Sciatic nerve (tissue), 2 donors: ENCODE measurements around the gene LAMP1. TPM values are rescaled to one million over a fixed set of nuclear protein-coding genes. Genes with fewer than 3 reads are reported as not detected.
"Not testable (repeated sequence)": the region's sequence is repeated elsewhere in the genome, so short reads cannot be mapped to it uniquely, and the experiment has no call there.

Experiments used
- ATAC-seq: fragments of 200-7000 bp; cut with Tn5 transposase; one replicate; pipeline ENCODE4 v1.9.1; 2020; ENCODE audit warnings: mild to moderate bottlenecking, moderate library complexity
- DNase-seq: peaks from one replicate; pipeline ENCODE4 v3.0.0-alpha.2; 2020; ENCODE audit warnings: low spot score
- intact Hi-C: fragments of 100-400 bp; cut with DNase I; formaldehyde crosslinking; loops from one replicate; pipeline ENCODE4 v1.14.2; 2022
- total RNA-seq: library from RNA; stranded (reverse); fragmentation: NEBNext Ultra II Directional; extraction: Animal tissue kit (Norgen Biotek cat#: 25700); gene quantifications from one replicate; pipeline ENCODE4 v1.2.1, GENCODE V29; 2021
- donor health status: DM: no; HTN: no; CAD: no.
- donor health status: DM: no; HTN: no; CAD: no.

Gene LAMP1
- total RNA-seq, 1 donor from 2014 or later, result 183 TPM

DNA sequence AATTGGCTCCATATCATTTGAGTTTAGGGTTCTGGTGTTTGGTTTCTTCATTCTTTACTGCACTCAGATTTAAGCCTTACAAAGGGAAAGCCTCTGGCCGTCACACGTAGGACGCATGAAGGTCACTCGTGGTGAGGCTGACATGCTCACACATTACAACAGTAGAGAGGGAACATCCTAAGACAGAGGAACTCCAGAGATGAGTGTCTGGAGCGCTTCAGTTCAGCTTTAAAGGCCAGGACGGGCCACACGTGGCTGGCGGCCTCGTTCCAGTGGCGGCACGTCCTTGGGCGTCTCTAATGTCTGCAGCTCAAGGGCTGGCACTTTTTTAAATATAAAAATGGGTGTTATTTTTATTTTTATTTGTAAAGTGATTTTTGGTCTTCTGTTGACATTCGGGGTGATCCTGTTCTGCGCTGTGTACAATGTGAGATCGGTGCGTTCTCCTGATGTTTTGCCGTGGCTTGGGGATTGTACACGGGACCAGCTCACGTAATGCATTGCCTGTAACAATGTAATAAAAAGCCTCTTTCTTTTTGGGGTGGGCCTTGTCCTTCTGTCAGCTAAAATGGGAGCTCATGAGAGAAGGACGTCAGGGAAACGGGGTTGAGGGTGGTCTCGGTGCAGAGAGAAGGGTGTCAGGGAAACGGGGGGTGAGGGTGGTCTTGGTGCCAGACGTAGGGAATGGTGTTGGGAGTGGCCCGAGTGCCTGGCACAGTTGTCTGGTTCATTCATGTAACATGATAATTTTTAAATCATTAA lies 26.0 kb downstream of the LAMP1 start:
- intact Hi-C loops, result no loop called here
- DNase-seq (no peak), ATAC-seq (no peak)

DNA sequence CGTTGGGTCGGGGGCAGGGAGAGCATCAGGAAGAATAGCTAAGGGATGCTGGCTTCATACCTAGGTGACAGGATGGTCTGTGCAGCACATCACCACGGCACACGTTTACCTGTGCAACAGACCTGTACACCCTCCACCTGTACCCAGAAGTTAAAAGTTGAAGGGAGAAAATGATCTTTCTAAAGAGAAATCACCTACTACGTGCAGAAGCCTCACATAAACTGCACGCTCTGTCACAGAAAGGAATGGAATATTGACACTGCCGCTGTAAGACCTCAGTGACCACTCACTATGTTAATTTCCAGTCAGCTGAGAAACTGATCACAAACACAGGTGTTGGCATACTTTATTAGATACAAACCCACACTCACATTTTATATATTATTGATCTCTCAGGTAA lies 26.8 kb downstream of the LAMP1 start:
- DNase-seq, result no peak
- intact Hi-C loops, result no loop called here
- no peak for ATAC-seq

DNA sequence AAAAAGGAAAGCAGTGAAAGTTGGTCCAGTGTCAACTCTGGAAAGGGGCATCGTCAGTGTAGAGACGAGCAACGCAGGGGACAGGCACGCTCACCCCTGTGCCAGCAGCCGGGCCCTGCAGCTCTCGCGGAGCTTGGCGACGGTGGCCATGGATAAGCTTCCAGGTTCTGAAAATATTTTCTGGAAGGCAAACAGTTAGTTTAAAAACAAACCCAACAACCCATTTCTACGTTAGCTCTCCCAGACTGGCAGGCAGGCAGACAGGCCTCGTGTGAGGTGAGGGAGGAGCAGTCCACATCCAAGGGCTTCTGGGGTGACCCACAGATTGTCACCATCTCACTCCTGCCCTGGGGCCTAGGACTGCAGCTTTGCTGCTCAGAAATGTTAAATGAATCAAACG lies 27.4 kb downstream of the LAMP1 start:
- intact Hi-C loops, result no loop called here
- DNase-seq, result no peak
- ATAC-seq, result no peak

DNA sequence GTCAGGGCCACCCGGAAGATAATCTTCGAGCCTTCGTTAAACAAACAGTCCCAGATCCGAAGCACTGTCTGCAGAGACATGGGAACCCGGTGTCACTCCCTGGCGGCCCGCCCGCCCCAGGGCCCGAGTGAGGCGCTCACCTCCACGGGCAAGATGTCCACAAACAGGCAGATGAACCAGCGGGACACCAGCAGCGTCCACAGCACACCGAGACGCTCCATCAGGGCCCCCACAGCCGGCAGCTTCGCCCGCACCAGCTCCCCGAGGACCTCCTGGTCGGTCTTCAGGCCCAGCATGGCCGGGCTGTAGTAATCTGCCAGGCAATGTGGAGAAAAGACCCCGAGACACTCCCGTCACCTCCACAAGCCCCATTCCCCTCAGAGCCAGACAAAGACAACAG lies 28.7 kb downstream of the LAMP1 start:
- intact Hi-C loops, result no loop called here
- ATAC-seq (no peak), DNase-seq (no peak)

DNA sequence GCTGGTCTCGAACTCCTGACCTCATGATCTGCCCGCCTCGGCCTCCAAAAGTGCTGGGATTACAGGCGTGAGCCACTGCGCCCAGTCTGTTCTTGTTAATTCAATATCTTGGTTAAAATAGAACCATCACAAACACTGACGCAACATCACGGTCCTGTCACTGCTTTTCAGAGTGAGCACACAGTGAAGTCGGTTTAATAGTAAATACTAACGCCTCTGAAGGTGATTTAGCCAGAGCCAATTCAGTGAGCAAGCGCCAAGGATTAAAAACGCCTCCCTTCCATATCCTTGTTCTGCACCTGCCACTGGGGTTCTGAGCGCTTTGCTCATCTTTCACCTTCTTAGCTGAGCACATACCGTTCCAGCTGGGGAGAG lies 30.3 kb downstream of the LAMP1 start:
- DNase-seq (no peak), ATAC-seq (no peak)
- intact Hi-C loops, result no loop called here

DNA sequence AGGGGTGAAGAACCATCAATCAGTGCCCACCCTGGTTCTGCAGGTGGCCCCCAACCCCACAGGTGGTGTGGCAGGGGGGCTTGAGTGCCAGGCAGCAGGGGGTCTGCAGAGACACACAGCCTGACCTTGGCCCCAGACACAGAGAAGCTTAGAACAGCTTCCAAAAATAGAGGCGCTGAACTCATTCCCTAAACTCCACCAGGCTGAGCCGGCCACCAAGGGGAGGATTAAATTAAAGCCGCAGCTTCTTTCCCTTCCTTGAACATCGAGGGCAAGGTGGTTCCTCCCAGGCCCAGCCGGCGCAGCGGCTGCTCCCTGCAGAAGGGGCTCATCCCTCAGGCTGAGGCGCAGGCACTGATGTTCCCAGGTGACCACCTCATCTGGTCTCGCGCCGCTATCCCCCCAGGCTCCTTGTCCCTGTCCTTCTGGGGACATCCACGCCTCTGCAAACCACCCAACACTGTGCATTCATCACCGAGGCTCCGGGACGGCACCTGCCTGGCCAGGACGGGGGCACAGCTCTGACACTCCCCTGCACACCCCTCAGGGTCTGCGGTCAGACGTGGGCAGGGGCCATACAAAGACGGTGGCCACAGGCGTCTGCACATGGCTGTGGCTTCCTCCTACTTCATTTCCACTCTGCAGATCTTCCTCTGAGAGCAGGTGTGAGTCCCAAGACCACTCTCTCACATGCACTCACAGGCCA lies 30.9 kb downstream of the LAMP1 start:
- intact Hi-C loops, result no loop called here
- no peak for ATAC-seq
- DNase-seq, result no peak

DNA sequence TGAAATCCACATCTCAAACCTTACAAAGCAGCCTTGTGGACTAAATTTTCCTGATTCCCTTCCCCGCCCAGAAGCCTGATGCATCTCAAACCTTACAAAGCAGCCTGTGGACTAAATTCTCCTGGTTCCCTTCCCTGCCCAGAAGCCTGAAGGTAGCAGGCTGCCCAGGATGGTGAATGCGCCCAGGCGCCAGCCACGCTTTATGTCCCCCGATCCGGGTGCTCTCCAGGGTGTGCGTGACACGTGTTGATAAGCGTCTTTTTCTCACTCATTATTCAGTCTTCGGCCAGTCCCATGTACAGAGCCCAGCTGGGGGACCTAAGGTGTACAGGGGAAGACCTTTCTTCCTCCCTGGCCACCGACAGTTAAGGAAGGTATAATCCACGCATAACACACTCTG lies 31.8 kb downstream of the LAMP1 start:
- intact Hi-C loops, result no loop called here
- no peak for DNase-seq
- no peak for ATAC-seq

DNA sequence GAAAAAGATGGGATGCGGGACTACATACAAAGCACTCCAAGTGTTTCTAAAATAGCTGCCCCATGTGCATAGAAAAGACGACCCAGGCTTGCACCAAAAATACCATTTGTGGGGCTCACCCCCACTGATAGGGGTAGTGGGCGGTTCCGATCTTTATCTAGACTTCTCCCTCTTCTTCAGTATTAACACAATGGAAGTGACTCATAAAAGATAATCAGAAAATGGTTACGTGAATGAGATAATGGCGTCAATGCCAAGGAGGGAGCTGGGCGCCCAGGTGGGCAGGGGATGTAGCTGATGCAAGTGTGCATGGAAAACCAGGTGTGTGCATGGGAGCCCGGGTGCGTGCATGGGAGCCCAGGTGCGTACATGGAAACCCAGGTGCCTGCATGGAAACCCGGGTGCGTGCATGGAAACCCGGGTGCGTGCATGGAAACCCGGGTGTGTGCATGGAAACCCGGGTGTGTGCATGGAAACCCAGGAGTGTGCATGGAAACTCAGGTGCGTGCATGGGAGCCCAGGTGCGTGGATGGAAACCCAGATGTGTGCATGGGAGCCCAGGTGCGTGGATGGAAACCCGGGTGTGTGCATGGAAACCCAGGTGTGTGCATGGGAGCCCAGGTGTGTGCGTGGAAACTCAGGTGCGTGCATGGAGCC lies 32.7 kb downstream of the LAMP1 start:
- intact Hi-C loops, result no loop called here
- DNase-seq (no peak), ATAC-seq (no peak)

DNA sequence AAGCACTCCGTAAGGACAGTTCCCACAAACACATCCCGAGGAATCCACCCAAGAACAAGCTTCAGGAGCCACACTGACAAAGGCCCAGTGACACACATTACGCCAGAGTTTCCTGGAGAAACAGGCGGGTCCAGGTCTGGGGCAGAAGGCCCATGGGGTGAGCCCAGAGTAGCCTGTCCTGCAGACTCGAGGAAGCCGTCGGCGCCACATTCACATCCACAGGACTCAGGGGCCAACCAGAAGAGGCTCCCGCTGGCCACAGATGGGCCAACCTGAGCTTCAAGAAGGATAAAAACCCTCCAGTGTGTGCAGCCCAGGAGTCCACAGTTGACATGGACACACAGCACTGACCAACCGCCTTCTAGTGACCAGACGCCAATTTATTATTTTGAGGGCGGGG lies 35.6 kb downstream of the LAMP1 start:
- DNase-seq, result no peak
- intact Hi-C loops, result no loop called here
- ATAC-seq, result no peak

DNA sequence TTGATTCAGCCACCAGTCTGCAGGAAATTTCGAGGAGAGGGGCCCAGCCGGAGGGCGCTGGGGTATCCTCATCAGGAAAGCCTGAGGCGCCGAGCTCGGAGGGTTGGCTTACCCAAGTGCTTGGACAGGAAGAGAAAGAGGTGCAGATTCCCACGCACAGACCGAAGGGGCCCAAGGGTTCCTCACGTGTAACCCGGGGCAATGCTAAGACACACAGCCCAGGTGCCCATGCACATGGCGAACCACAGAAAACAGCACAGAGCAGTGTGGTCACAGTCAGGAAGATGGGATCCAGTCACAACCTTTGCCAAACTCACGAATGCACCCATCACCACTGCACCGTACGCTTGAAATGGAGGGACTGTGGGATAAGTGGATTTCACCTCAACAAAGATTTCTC lies 36.0 kb downstream of the LAMP1 start:
- ATAC-seq, result no peak
- intact Hi-C loops, result no loop called here
- no peak for DNase-seq

DNA sequence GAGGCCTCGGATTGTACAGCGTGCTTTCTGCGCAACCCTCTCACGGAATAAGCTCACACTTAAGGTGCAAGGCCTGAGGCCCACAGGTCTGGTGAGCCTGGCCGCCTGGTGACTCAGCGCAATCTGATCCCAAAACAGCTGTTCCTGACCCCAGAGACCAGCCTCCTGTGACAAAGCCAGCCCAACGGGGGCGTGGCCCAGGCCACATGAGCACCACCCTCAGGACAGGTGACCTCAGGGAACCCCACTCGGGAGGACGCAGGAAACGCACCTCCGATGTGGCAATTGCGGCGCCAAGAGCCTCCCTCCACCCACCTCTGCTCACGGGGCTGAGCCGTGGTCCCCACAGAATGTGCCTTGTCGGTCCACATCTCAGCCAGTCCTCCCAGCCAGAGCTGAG lies 40.5 kb downstream of the LAMP1 start:
- no peak for DNase-seq
- intact Hi-C loops, result no loop called here
- no peak for ATAC-seq

DNA sequence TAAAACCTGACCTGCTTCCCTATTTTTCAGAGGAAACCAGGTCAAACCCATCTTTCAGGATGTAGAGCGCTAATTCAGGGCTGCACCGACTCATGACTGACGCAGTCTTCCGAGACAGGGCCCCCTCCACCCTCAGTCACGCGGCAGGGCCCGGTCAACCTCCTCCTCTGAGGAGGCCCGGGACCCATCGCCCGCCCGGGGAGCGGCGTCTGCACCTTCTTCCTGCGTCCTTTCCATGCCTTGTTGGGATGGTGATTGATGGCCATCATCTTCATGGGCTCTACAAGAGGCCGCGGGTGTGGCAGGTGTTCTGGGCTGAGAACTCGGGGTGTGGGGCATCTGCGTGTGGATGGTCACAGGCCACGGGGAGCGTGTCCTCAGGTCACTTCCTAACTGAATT lies 40.9 kb downstream of the LAMP1 start:
- intact Hi-C loops, result no loop called here
- DNase-seq (no peak), ATAC-seq (no peak)

DNA sequence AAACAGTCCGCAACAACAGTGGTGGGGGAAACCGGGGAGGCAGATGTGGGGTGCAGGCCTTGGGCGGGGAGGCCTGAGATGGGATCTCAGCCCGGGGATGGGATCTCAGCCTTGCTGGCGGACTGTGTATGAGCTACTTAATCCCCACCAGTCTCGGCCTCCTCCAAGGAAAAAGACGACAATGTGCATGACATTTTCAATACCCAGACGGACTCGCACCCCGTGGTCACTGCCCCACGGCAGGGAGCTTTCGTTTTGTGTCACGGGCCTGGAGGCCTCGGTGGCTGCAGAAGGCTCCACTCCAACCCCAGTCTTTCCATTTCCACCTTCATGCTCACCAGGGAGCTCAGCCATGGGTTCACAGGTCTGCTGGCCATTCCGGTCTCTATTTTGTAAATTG lies 41.4 kb downstream of the LAMP1 start:
- intact Hi-C loops, result no loop called here
- ATAC-seq (no peak), DNase-seq (no peak)

DNA sequence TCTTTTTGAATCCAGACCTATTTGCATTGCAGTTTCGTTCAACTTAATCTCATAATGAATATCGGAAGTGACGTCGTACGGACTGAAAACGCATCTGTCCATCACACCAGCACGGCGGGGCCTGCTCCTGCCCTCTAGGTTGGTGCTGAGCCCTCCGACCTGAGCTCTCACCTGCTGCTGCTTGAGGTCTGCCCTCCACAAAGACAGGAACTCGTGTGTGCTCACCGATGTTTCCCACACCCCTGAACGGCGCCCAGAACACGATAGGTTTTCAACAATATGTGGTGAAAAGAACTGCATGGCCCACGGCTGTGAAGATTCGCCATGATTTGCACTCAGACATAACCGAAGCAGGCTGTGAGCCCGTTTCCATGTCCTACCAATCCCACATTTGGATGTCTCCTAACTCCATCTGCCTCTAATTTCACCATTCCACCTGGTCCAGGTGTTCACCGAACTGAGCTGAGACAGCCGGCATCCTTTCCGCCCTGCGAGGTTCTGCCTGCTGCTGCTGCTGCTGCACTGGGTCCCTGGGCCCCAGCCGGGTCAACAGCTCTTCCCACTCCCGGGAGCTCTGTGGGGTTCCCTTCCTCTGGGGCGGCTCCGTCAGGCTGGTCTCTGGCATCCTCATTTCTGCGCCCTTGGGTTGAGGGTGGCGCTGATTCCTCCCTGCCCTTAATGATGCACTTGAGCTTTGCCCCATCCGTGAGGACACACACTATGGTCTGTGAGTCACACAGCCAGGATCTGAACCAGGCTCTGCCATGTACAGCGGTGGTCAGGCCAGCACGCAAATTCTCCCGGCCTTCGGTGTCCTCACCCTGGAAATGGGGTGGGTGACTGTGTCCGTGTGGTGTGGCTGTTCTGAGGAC lies 46.0 kb downstream of the LAMP1 start:
- no peak for ATAC-seq
- intact Hi-C loops, result no loop called here
- peak; percentile 31 for DNase-seq

DNA sequence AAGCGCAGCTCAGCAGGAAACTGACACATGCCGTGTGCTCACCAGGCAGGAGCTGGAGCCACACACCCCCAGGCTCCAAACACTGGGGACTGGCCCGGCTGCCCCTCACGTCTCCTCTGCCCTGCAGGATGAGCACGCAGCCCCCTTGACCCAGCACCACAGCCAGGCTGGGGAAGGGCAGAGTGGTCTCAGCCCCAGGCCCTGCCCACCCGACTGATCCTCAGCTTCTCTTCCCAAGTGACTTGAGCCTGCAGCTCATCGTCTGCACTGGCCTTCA lies 46.6 kb downstream of the LAMP1 start:
- ATAC-seq, result no peak
- peak; percentile 34 for DNase-seq
- intact Hi-C loops, result no loop called here

DNA sequence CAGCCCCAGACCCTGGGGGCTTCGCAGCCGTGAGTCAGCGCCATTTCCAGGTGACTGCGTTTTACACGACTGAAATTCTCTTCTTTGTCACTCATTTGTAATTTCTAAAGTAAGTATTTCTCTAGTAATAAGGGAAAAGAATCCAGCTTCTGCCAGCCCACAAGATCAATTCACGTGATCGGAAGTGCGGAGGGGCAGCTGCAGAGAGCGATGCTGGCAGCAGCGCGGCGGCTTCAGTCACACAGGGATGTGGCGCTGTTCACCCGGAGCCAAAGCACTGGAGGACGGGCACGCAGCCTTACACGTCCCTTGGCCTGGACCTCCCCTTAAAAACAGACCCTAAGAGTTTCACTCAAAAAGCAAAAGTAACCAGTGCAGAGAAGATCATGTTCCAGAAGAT lies 48.4 kb downstream of the LAMP1 start:
- ATAC-seq (no peak), DNase-seq (peak; percentile 23)
- intact Hi-C loops, result no loop called here

DNA sequence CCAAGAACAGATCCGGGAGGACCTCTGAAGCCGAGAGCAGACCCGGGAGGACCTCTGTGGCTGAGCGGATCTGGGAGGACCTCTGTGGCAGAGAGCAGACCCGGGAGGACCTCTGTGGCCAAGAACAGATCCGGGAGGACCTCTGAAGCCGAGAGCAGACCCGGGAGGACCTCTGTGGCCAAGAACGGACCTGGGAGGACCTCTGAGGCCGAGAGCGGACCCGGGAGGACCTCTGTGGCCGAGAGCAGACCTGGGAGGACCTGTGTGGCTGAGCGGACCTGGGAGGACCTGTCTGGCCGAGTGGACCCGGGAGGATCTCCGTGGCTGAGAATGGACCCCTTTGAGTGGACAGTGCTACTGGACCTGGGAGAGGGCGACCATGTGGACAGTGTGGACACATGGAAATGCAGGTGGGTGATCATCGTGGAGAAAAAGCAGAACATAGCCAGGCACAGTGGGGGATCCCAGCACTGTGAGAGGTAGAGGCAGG lies 50.7 kb downstream of the LAMP1 start:
- intact Hi-C loops, ATAC-seq: not testable (repeated sequence)
- DNase-seq, result peak; percentile 25

DNA sequence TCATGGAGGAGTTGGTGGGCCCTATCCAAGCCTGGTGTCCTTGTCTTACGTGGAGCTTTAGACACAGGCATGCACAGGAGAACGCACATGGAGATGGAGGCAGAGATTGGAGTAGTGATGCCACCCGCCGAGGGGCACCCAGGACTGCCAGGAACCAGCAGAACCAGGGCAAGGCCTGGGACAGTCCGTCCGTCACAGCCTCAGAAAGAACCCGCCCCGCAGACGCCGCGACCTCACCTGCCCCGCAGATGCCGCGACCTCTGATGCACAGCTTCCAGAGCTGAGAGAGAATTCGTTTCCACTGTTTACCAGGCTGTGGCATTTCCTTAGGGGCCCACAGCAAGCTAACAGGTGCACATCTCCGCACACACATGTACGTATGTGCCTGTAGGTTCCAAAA lies 51.6 kb downstream of the LAMP1 start:
- intact Hi-C loops, result no loop called here
- ATAC-seq (no peak), DNase-seq (peak; percentile 28)

DNA sequence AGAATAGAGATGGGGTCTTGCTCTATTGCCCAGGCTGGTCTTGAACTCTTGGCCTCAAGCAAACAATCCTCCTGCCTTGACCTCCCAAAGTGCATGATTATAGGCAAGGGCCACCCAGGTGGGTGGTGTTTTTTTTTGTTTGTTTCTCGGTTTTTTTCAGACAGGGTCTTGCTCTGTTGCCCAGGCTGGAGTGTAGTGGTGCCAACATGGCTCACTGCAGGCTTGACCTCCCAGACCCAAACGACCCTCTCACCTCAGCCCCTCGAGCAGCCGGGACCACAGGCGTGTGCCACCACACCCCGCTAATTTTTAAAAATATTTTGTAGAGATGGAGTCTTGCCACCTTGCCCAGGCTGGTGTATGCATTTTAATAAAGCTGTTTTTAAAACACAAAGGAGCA lies 52.0 kb downstream of the LAMP1 start:
- ATAC-seq (no peak), DNase-seq (peak; percentile 23)
- intact Hi-C loops, result no loop called here

DNA sequence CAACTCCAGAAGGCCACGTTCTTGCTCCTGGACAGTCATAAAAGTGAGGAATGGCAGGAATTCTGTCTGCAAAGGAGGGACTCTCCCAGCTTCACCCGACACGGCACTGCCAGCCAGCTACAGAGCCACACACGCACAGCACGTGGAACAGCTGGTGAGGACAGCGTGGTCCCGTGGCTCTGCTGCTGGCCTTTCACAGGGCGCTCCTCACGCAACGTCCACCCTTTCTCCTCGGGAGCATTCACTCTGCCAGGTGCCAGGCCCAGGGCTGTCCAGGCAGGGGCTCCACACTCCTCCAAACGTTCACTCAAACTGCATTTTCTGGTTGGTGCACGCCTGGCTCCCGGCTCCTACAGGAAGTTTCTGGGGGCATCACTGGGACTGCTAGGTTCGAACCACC lies 52.5 kb downstream of the LAMP1 start:
- intact Hi-C loops, result no loop called here
- ATAC-seq, result no peak
- DNase-seq, result no peak
